Stimulated activated CD8-positive, alpha-beta memory T cell treated with anti-CD3 and anti-CD28 coated beads, Interleukin-2, amount 100 ng/mL, for 48 hours (primary cell): ENCODE results near the gene TRIO.

Experiments
- DNase-seq, 2 donors: peaks; one replicate each; pipeline ENCODE4 v3.0.0-alpha.2; 2020; ENCODE audit warnings: low read depth in 2 of 2

TRIO gene

DNA sequence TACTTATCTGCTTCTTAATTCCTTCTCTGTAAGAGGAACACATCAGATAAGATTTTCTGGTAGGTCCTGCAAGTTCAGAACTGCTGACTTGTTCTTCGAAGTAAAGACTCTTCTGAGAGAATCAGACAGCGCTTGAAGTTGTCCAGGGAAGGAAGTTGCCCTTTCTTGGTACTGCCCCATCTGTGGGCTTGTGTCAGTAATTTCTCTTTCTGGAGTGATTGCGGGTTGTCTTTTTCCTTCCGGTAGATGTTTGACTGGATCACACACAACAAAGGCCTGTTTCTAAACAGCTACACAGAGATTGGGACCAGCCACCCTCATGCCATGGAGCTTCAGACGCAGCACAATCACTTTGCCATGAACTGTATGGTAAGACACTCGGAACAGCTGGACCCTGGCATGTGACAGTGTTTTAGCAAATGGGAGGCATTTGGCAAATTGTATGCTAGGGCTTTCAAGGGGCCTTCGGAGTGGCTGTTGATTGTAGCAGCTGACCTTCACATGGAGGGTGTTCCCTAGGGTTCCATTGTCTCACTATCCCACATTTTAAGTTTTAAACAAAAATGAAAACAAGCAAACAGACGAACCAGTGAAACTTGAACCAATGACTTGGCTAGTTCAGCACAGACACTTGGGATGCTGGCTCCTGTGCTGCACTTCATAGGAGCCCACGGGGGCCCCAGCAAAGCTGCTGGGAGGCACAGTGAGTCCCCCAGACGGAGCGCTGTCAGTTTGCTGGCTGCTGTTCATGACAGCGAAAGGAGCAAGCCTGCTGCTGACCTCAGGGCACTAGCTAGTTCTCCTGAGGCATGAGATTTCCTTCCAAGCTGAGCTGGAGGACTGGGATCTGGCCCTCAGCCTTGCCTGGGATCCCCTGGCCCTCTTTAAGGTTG is 149.9 kb downstream of the TRIO start:
- no peak for DNase-seq

GRCh38 chr5:14295610-14296009 is 152.5 kb downstream of the TRIO start:
- DNase-seq = no peak

DNA sequence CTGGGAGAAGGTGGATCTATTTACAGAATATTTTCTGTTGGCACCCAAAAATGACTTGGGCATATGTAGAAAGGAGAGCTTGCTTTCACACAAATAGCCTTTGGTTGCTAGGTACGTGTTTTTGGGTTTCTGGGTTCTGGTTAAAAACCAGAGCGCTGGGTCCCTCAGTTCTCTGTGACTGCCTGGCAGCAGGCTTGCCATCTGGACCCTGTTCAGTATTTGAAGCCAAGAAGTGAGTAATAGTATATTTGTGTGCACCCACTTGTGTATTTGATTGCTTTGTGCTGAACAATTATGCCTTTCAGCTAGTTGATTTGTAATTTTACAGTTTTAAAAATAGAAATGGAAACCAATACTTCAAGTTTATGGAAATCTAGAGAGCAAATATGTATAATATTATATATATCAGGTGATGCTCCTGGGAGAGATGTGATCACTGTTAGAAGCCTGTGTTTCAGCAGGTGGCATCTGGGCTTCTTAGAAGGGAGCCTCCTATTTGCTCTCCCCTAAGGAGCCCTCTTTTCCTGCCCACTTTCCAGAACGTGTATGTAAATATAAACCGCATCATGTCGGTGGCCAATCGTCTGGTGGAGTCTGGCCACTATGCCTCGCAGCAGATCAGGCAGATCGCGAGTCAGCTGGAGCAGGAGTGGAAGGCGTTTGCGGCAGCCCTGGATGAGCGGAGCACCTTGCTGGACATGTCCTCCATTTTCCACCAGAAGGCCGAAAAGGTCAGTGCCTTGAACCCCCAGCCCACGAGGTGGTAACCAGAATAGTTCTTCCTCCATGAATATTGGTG is 153.6 kb downstream of the TRIO start:
- DNase-seq = no peak

DNA sequence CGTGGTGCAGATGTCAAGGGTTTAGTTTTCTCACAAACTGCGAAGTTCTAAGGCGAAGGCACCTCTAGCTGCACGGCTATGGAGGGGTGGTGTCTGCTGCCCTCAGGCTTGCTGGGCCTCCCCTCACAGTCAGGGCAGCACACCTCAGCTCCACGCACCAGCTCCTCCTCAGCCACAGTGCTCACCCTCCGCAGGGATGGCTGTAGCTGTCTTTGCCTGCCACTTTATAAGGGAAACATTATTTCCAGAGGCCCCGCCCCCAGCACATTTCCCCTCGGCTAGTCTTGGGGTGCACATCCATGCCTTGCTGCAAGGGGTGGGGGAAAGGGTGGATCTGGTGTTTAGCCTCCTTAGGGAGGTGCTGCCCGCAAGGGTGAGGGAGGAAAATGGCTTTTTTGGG is 154.6 kb downstream of the TRIO start:
- no peak for DNase-seq

DNA sequence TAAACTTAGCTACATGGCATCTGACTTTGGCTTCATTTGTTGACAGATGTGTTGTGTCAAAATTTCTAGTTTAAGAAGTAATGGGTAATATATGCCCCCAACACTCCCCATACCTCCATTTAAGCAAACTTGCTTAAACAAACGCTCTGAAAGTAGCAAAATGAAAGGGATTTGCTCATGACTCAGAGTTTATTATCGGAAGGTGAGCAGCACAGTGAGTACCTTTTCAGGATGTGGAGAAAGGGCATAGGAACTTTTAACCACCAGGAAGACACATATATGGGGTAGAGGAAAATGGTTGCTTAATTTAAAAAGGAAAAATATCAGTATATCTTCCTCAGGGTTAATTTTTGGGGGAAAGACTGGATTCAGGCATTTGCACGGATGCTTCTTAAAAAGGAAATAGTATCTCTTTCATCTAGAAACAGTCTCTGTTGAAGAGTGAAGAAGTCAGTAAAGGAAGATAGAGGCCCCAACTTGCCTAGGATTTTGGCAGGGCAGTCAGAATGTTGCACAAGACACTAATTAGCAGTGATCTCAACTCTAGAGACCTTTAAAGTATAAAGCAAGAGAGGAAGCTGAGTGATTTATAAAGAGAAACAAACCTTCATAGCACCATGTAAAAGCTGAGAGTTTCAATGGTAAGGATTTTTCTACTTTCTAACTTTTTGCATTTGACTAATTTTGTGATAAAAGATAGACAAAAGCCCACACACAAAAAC is 155.1 kb downstream of the TRIO start:
- no peak for DNase-seq

DNA sequence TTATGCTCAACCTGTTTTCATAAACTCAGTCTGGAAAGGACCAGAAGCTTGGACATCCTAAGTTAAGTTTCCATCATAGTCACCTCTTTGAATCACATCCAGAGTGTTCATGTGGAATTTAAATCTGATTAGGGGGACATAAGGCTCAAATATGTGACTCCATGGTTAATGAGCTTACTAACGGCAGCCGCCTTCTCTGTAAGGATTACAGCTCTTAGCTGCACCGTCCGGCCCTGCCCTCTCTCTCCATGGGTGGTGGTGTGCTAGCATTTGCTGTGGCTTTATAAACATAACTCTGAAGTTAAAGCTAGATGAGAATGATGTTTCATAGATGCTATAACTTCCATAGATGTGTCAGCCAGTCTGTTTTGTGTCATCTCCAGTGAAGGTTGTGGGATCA is 156.5 kb downstream of the TRIO start:
- no peak for DNase-seq

- DNase-seq = no peak
Observed at GRCh38 chr5:14301186-14301585, 158.0 kb downstream of the TRIO start.

DNA sequence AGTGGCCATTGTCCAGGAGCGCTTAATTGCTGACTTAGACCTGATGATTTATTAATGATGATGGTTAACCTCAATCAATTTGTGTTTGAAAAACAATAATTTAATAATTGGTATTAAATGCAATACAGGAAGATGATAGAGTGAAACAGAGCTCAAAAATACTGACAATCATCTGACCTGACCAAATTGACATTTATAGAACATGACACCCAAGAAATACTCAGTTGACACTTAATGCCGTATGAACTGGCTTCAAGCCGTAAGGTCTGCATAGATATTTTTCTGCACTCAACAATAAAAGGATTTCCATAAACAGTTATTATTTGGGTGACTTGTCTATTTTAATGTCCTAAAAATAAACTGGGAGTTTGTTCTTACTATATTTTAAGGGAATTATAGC is 159.2 kb downstream of the TRIO start:
- no peak for DNase-seq

DNA sequence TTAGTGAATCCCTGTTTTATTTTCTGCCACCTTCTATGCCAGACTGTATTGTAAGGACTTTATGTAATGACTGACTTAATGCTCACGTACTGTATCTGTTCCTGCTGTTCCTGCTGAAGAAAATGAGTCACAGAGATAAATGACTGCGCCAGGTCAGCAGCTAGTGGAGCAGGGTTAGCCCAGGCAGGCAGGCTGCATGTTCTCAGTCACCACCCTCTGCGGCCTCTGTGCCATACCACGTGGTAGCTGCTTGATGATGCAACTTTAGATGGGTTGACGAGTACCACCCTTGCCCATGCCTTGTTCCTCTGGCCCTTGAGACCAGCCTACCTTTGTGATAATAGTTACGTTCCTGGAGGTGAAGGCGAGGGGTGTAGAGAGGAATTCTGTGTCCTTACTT is 161.9 kb downstream of the TRIO start:
- DNase-seq = no peak

DNA sequence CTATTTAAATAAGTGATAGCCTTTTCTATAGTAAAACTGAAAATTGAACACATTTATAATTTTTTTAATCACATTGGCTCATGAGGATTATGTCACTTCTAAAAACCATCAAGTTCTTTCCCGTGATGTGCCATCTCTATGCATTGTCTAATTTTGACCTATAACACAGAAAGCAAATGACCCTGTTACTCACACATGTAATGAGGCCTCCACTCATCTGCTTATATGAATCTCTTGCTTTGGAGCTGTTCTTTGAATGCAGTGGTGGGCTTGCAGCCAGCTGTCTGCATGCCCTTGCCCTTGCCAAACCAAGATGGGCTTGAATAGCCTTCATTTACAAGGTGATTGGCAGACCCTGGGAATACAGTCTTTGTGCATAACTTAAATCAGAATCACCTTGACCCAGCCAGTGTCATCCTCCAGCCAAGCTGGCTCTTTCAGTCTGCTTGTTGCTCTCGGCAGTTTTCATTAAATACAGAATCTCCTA is 163.2 kb downstream of the TRIO start:
- DNase-seq = no peak

DNA sequence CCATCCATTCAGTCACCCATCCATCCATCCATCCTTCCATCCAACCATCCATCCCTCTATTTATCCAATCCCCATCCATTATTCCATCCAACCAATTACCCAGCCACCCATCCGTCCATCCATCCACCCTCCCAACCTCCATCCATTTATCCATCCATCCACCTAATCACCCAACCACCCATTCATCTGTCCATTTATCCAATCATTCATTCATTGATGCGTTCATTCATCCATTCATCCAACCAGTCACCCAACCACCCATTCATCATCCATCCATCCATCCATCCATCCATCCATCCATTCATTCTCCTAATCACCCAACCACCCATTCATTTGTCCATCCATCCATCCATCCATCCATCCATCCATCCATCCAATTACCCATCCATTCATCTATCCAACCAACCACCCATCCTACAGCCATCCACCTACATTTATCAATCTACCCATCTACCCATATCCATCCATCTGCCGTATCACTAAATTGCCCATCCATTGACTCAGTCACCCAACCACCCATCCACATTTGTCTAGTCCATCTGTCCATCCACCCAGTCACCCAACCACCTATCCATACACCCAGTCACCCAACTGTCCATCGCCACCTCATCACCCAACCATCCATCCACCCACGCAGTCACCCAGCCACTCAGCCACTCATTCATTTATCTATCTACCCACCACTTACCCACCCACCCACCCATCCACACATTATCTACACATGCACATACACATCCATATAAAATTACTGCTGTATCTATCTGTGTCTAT is 165.4 kb downstream of the TRIO start:
- no peak for DNase-seq

GRCh38 chr5:14309199-14309598 is 166.1 kb downstream of the TRIO start:
- DNase-seq = no peak

DNA sequence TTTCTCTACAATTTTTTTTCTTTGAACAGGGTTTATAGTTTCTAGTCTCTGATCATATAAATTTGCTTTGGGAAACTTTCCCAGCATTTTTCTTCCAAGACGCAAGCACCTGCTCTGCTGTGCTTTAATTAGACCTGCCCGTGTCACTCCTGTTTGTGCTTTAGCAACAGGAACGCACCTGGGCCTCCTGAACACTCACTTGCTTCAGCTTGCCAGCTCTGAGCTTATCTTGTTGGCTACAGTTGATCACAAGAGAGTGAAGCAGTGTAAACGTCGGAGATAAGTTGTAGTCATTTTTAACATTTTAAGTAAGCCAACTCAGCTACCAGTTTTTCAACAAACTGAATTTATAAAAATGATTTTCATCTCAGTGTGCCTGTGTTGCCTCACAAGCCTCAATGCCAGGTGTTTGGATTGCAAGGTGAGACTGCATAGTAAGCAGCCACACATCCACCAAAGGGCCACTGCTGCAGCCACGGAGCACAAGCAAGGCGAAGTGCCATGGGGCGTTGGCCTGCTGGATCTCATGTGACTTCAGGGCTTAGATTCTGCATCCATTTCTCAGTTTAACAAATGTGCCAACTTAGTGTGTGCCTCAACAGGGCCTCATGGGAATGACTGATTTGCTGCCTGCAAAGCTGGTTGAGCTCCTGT is 166.9 kb downstream of the TRIO start:
- no peak for DNase-seq

GRCh38 chr5:14310901-14311300 is 167.8 kb downstream of the TRIO start:
- DNase-seq = no peak

GRCh38 chr5:14313986-14314690 is 171.0 kb downstream of the TRIO start:
- DNase-seq = no peak

DNA sequence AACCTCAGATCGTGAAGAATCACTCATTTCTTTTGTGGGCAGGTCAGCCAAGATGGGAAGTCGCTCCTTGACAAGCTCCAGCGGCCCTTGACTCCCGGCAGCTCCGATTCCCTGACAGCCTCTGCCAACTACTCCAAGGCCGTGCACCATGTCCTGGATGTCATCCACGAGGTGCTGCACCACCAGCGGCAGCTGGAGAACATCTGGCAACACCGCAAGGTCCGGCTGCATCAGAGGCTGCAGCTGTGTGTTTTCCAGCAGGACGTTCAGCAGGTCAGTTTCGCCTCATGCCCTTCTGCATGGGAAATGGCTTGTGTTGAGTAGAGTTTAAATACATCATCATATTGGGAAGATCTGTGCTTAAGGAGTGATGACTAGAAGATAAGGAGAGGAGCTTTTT is 173.3 kb downstream of the TRIO start:
- no peak for DNase-seq

DNA sequence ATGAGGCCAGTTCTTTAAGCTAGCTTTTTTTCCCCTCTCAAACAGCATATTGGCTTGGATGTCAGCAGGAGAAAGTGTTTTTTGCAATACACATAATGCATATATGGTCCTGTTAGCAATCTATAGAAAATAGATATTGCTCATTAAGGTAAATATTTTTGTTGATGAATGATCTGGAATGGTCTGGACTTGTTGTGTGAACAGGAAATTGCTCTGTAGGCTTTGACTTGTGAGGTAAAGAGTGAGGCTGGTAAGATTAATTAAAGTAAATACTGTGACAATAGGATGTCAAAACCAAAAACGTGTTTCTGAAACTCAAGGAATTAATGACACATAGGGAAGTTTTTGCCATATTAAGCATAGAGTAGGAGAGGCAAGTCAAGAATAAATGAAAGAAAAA is 176.0 kb downstream of the TRIO start:
- DNase-seq = no peak

DNA sequence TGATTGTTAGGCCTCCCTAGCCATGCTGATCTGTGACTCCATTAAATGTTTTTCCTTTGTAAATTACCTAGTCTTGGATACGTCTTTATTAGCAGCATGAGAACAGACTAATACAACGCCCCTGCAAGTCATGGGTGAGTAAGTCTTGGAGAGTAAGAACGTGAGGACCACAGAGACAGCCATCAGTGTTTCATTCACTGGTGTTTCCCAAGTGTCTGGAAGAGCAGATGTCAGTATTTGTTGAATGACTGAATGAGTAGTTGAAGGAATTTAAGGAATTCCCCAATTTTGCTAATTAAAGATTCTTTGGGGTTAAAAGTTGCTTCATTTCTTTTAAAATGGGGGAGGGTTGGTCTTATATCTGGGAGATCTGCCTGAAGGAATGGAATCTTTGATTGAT is 178.8 kb downstream of the TRIO start:
- no peak for DNase-seq

DNA sequence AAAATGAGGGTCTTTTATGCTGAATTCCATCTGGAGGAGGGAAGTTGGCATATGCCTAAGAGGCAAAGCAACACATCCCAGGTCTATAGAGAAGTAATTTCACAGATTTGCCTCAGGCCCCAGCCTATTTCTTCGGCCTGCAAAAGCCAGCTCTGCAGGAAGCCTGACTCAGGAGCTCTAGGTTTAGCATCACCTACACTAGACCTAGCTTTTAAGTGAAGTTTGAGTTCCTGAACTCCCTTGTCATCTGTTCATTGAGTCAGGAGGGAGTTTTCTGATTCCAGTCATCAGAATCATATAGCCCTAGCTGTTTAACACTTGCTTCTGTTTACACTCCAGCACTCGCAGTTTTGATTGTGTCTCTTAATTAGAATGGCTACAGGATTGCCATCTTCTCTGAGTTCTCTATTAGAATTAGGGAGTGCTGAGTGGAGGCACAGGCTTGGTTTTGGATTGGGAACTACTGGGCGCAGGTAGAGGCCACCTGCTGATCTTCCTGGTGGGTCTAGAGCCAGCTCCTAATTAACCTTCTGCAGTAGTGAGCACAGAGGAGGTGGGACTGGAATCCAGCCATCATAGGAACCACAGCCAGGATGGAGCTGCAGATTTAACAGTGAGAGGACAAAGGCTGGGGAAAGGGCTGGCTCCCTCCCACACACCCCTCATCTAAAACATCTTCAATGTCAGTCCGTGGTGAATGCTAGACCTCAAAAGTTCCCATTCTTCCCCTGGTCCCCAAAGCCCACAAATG is 179.5 kb downstream of the TRIO start:
- no peak for DNase-seq

GRCh38 chr5:14323466-14323865 is 180.3 kb downstream of the TRIO start:
- no peak for DNase-seq
